NT2/D1 (cell line): ENCODE data around the gene CASTOR1.

Experiments
- SUZ12 ChIP-seq: IDR thresholded peaks from 2 replicates; pipeline ENCODE4 v1.6.1; 2011; ENCODE audit not compliant: insufficient read length, insufficient read depth; ENCODE audit errors: extremely low read depth
- YY1 ChIP-seq: IDR thresholded peaks from 2 replicates; pipeline ENCODE4 v1.6.1; 2011; ENCODE audit not compliant: insufficient read length, insufficient read depth
- ZNF274 ChIP-seq: IDR thresholded peaks from 2 replicates; pipeline ENCODE4 v1.6.1; 2011; ENCODE audit warnings: mild to moderate bottlenecking, low read depth, low read length

GRCh38 chr22:30294830-30295229 is 5.5 kb upstream of the CASTOR1 start:
- TF ChIP-seq ZNF274 (no peak), SUZ12 (no peak), YY1 (no peak)
